DND-41 (cell line): ENCODE results near the gene PLCXD3.

Experiments used
- ATAC-seq: fragments of 200-7000 bp; cut with Tn5 transposase; 3 replicates; pipeline ENCODE4 v1.9.1; 2021; ENCODE audit warnings: low read depth; ENCODE audit not compliant: insufficient read depth
- DNase-seq: peaks from one replicate; pipeline ENCODE4 v3.0.0-alpha.2; 2020
- H2AFZ ChIP-seq: 2 replicates; pipeline ENCODE4 v1.6.0; 2012; ENCODE audit warnings: low read depth, low read length
- H3K27ac ChIP-seq: 2 replicates; pipeline ENCODE4 v1.5.1; 2012; ENCODE audit warnings: low read length, inconsistent platforms
- H3K27me3 ChIP-seq: fragments of 200-600 bp; sonication (generic); 2 replicates; pipeline ENCODE4 v1.6.0; 2012; ENCODE audit warnings: low read length, mild to moderate bottlenecking, inconsistent platforms; ENCODE audit not compliant: insufficient read depth, poor library complexity
- H3K36me3 ChIP-seq: 2 replicates; pipeline ENCODE4 v1.5.1; 2012; ENCODE audit warnings: low read length, inconsistent platforms; ENCODE audit not compliant: insufficient read depth
- H3K4me1 ChIP-seq: 2 replicates; pipeline ENCODE4 v1.5.1; 2012; ENCODE audit warnings: mild to moderate bottlenecking, low read length; ENCODE audit not compliant: insufficient read depth
- H3K4me2 ChIP-seq: 2 replicates; pipeline ENCODE4 v1.6.0; 2012; ENCODE audit warnings: mild to moderate bottlenecking, moderate library complexity, low read length, inconsistent platforms; ENCODE audit not compliant: insufficient read depth
- H3K4me3 ChIP-seq, 2 experiments: fragments of 200-600 bp in 1 of 2; shearing (Covaris generic) in 1 of 2; 2 replicates each; pipeline ENCODE4 v1.5.1; 2012 to 2016; ENCODE audit warnings: inconsistent platforms in 2 of 2, low read length in 2 of 2, mild to moderate bottlenecking in 2 of 2, low read depth in 1 of 2, moderate library complexity in 1 of 2
- H3K79me2 ChIP-seq: 2 replicates; pipeline ENCODE4 v1.6.0; 2012; ENCODE audit warnings: low read length, inconsistent platforms; ENCODE audit not compliant: insufficient read depth
- H3K9ac ChIP-seq: 2 replicates; pipeline ENCODE4 v1.6.0; 2012; ENCODE audit warnings: low read depth, mild to moderate bottlenecking, inconsistent platforms, low read length, moderate library complexity
- H3K9me3 ChIP-seq: 2 replicates; pipeline ENCODE4 v1.5.1; 2012; ENCODE audit warnings: low read length, moderate library complexity, mild to moderate bottlenecking, inconsistent platforms; ENCODE audit not compliant: insufficient read depth, severe bottlenecking
- H4K20me1 ChIP-seq: 2 replicates; pipeline ENCODE4 v1.6.0; 2012; ENCODE audit warnings: low read length; ENCODE audit not compliant: insufficient read depth
- EZH2 ChIP-seq: IDR thresholded peaks from 3 replicates; pipeline ENCODE4 v1.6.1; 2012; ENCODE audit warnings: borderline replicate concordance, low read depth, mild to moderate bottlenecking, moderate library complexity, low read length, inconsistent platforms; ENCODE audit not compliant: severe bottlenecking
- TF ChIP-seq, protein P1 (sequence below): IDR thresholded peaks from 2 replicates; pipeline ENCODE4 v1.5.1; 2012; ENCODE audit warnings: borderline replicate concordance, low read length, moderate library complexity, mild to moderate bottlenecking; ENCODE audit not compliant: poor library complexity, severe bottlenecking; ENCODE audit errors: extremely low read depth

The PLCXD3 gene

GRCh38 chr5:41337216-41337615 lies 173.2 kb downstream of the PLCXD3 start:
- Histone ChIP-seq H3K4me1 (no peaks in the 10 kb centered on the region), H3K9me3 (no peaks in the 10 kb centered on the region), H3K9ac (no peak overlapping the region), H3K27me3 (no peaks in the 10 kb centered on the region), H3K79me2 (no peaks in the 10 kb centered on the region), H3K4me3 (no peak overlapping the region), H4K20me1 (no peaks in the 10 kb centered on the region), H3K36me3 (no peaks in the 10 kb centered on the region), H2AFZ (no peak overlapping the region), H3K27ac (no peak overlapping the region), H3K4me2 (no peak overlapping the region)
- DNase-seq (no peak), ATAC-seq (no peak)
- no peak for TF ChIP-seq EZH2

DNA sequence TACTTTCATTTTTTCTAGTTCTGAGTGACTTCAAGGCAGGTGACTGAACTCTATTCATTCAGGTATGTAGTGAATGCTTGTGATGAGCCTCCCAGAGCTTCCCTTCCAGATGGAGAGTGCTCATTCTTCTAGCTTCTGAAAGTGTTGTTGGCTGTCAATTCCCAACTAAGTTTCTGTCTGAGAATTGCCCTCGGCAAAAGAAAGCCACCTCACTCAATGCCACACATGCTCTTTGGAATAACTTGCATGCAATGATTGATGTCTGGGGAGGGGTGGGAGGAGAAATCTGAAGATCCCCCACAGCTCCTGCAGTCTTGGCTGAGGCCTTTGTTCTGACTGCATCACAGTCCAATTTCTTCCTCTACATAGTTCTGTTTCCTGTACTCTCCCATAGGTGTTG lies 173.9 kb downstream of the PLCXD3 start:
- H4K20me1 ChIP-seq, result no peaks in the 10 kb centered on the region
- no peak overlapping the region for H3K27ac ChIP-seq
- no peak for ATAC-seq
- no peak overlapping the region for H3K4me3 ChIP-seq
- no peak overlapping the region for H2AFZ ChIP-seq
- TF ChIP-seq, protein P1, sequence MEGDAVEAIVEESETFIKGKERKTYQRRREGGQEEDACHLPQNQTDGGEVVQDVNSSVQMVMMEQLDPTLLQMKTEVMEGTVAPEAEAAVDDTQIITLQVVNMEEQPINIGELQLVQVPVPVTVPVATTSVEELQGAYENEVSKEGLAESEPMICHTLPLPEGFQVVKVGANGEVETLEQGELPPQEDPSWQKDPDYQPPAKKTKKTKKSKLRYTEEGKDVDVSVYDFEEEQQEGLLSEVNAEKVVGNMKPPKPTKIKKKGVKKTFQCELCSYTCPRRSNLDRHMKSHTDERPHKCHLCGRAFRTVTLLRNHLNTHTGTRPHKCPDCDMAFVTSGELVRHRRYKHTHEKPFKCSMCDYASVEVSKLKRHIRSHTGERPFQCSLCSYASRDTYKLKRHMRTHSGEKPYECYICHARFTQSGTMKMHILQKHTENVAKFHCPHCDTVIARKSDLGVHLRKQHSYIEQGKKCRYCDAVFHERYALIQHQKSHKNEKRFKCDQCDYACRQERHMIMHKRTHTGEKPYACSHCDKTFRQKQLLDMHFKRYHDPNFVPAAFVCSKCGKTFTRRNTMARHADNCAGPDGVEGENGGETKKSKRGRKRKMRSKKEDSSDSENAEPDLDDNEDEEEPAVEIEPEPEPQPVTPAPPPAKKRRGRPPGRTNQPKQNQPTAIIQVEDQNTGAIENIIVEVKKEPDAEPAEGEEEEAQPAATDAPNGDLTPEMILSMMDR, result no peak
- TF ChIP-seq EZH2, result no peak
- no peak overlapping the region for H3K4me2 ChIP-seq
- H3K79me2 ChIP-seq, result no peaks in the 10 kb centered on the region
- DNase-seq, result no peak
- H3K36me3 ChIP-seq, result no peaks in the 10 kb centered on the region
- H3K9ac ChIP-seq, result no peak overlapping the region
- H3K9me3 ChIP-seq, result no peaks in the 10 kb centered on the region
- no peaks in the 10 kb centered on the region for H3K27me3 ChIP-seq
- H3K4me1 ChIP-seq, result no peaks in the 10 kb centered on the region

DNA sequence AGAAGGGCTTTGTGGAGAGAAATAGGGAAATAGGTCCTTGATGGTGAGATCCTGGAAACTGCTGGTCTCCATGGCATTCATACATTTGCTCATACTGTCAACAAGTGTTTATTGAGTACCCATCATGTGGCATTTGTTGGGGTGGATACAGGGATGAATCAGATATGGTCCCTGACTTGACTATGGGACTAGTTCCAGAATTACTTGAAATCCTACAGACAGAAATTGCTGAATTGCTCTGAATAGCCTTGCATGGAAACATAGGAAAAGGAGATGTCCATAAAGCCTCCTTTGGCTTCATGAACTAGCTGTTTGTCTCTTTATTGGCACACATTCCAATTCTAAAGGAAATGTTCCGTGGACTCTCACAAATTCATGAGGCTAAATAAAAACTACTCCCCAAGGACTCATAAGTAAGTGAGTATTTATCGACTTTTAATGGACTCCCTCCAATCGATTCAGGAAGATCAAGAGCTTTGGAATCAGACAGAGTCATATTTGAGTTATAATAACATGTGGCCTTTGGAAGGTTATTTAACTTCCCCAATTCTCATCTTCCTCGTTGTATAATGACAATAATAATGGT lies 174.7 kb downstream of the PLCXD3 start:
- ATAC-seq, result no peak
- TF ChIP-seq EZH2, result no peak
- TF ChIP-seq, protein P1, result no peak
- no peaks in the 10 kb centered on the region for H3K27me3 ChIP-seq
- DNase-seq, result no peak
- no peaks in the 10 kb centered on the region for H3K9me3 ChIP-seq
- no peak overlapping the region for H3K9ac ChIP-seq
- H2AFZ ChIP-seq, result no peak overlapping the region
- H3K27ac ChIP-seq, result no peak overlapping the region
- no peaks in the 10 kb centered on the region for H4K20me1 ChIP-seq
- no peaks in the 10 kb centered on the region for H3K36me3 ChIP-seq
- H3K4me1 ChIP-seq, result no peaks in the 10 kb centered on the region
- H3K79me2 ChIP-seq, result no peaks in the 10 kb centered on the region
- no peak overlapping the region for H3K4me3 ChIP-seq
- no peak overlapping the region for H3K4me2 ChIP-seq

GRCh38 chr5:41334758-41335157 lies 175.6 kb downstream of the PLCXD3 start:
- no peak overlapping the region for H3K4me3 ChIP-seq
- H3K9me3 ChIP-seq, result no peaks in the 10 kb centered on the region
- DNase-seq, result no peak
- H3K27me3 ChIP-seq, result no peaks in the 10 kb centered on the region
- no peak for ATAC-seq
- no peaks in the 10 kb centered on the region for H4K20me1 ChIP-seq
- no peak for TF ChIP-seq EZH2
- TF ChIP-seq, protein P1, result no peak
- H2AFZ ChIP-seq, result no peak overlapping the region
- H3K79me2 ChIP-seq, result no peaks in the 10 kb centered on the region
- no peak overlapping the region for H3K9ac ChIP-seq
- no peak overlapping the region for H3K4me2 ChIP-seq
- H3K4me1 ChIP-seq, result no peaks in the 10 kb centered on the region
- no peak overlapping the region for H3K27ac ChIP-seq
- no peaks in the 10 kb centered on the region for H3K36me3 ChIP-seq
